NB4 (cell line): Measurements from ENCODE around the gene HJURP.
A peak's percentile ranks its signal among the peaks of the same experiment; 100 is the strongest.

Experiments
- DNase-seq: peaks from one replicate; pipeline ENCODE4 v3.0.0; 2010; ENCODE audit warnings: low read depth
- H3K4me3 ChIP-seq: one replicate; pipeline ENCODE4 v1.5.1; 2011; ENCODE audit warnings: mild to moderate bottlenecking, low read depth, low read length, moderate library complexity
- MYC ChIP-seq: IDR thresholded peaks from 2 replicates; pipeline ENCODE4 v1.6.1; 2011; ENCODE audit warnings: low read depth, low read length
- POLR2A ChIP-seq: IDR thresholded peaks from 2 replicates; pipeline ENCODE4 v1.6.1; 2011; ENCODE audit warnings: mild to moderate bottlenecking; ENCODE audit not compliant: insufficient read length; ENCODE audit errors: extremely low read depth
- TF ChIP-seq, protein P1 (sequence below): IDR thresholded peaks from one replicate; pipeline ENCODE4 v1.5.1; 2012; ENCODE audit warnings: low read depth, low read length
- TF ChIP-seq, protein P2 (sequence below): IDR thresholded peaks from 2 replicates; pipeline ENCODE4 v1.6.1; 2011; ENCODE audit warnings: low read depth, low read length

The HJURP gene

DNA sequence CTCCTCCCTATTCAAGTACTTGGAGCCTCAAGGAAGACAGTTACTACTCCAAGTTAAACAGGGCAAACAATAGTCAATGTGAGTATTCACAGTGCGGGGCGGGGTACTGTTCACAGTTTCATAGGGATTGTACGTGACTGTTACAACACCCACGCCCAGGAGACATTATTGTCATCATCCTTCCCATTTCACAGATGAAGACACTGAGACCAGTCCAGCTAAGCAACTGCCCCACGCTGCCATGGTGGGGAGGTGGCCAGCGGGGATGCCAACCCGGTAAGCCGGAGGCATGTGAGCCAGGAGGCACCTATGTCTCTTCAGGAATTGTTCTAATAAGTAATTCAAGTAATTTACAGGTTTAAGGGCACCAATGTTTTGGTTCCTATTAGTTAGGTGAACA, 982 bp downstream of the HJURP start:
- TF ChIP-seq MYC (no peak), POLR2A (no peak)
- TF ChIP-seq, protein P1, sequence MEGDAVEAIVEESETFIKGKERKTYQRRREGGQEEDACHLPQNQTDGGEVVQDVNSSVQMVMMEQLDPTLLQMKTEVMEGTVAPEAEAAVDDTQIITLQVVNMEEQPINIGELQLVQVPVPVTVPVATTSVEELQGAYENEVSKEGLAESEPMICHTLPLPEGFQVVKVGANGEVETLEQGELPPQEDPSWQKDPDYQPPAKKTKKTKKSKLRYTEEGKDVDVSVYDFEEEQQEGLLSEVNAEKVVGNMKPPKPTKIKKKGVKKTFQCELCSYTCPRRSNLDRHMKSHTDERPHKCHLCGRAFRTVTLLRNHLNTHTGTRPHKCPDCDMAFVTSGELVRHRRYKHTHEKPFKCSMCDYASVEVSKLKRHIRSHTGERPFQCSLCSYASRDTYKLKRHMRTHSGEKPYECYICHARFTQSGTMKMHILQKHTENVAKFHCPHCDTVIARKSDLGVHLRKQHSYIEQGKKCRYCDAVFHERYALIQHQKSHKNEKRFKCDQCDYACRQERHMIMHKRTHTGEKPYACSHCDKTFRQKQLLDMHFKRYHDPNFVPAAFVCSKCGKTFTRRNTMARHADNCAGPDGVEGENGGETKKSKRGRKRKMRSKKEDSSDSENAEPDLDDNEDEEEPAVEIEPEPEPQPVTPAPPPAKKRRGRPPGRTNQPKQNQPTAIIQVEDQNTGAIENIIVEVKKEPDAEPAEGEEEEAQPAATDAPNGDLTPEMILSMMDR = no peak
- TF ChIP-seq, protein P2, sequence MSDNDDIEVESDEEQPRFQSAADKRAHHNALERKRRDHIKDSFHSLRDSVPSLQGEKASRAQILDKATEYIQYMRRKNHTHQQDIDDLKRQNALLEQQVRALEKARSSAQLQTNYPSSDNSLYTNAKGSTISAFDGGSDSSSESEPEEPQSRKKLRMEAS = no peak
- peak overlapping the region; percentile 99 for H3K4me3 ChIP-seq
- DNase-seq = peak; percentile 28

DNA sequence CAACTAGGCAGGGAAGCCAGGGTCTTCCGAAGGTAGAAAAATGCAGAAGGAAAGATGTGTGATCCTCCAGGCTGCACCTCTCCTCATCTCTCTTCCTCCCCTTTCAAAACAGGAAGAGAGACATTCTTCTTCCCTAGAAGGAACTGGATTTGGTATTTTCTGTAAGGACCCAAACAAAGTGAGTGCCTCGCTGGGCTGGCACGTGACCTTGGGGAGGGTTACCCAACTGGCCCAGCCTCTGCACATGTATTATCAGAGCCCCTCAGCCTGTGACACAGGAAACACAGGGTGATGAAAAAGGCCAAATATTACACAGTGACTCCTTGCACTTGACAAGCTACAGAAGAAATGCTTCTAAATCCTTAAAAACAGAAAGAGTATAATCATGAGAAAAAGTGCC, 2.3 kb downstream of the HJURP start:
- peak overlapping the region; percentile 99 for H3K4me3 ChIP-seq

DNA sequence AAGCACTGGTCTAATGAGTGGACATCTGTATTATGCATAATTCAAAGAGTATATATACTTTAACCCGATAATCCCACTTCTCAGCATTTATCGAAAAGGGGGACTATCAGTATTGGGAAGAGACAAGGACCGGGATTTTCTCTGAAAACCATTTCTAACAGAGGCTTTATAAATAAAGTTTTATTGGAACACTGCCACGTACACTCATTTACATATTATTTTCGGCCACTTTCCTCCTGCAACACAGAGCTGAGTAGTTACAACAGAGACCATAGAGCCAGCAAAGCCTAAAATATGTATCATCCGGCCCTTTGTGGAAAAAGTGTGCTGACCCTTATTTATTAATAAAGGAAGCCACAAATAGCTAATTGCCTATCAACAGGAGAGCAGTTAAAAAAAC, 3.2 kb downstream of the HJURP start:
- no peak for TF ChIP-seq MYC
- TF ChIP-seq, protein P2 = no peak
- TF ChIP-seq POLR2A = no peak
- TF ChIP-seq, protein P1 = no peak
- H3K4me3 ChIP-seq = peak overlapping the region; percentile 6
- peak; percentile 2 for DNase-seq

More for the DNA sequence above, 2.3 kb downstream of the HJURP start:
- DNase-seq = peak; percentile 19
- TF ChIP-seq, protein P2 = no peak
- TF ChIP-seq POLR2A = no peak
- TF ChIP-seq, protein P1 = no peak
- no peak for TF ChIP-seq MYC

DNA sequence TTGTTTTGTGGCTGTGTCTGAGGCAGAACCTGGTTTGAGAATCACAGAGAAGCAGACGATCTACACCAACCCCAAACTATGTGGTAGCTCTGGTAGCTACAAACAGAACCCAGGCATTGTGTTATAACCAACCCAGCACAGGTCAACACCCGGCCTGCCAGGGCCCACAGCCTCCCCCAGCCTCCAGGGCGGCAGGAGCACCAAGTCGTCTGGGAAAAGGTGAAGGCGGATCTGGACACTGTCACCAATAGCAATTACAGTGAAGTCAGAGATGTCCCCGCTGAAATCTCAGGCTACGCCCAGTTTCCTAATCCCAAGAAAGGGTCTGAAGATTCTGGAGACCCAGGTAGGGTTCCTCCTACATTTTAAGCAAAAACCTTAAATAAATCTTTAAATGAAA, 3.6 kb downstream of the HJURP start:
- DNase-seq = no peak
- peak overlapping the region; percentile 6 for H3K4me3 ChIP-seq
- TF ChIP-seq, protein P1 = no peak
- TF ChIP-seq, protein P2 = no peak
- TF ChIP-seq MYC (no peak), POLR2A (no peak)

DNA sequence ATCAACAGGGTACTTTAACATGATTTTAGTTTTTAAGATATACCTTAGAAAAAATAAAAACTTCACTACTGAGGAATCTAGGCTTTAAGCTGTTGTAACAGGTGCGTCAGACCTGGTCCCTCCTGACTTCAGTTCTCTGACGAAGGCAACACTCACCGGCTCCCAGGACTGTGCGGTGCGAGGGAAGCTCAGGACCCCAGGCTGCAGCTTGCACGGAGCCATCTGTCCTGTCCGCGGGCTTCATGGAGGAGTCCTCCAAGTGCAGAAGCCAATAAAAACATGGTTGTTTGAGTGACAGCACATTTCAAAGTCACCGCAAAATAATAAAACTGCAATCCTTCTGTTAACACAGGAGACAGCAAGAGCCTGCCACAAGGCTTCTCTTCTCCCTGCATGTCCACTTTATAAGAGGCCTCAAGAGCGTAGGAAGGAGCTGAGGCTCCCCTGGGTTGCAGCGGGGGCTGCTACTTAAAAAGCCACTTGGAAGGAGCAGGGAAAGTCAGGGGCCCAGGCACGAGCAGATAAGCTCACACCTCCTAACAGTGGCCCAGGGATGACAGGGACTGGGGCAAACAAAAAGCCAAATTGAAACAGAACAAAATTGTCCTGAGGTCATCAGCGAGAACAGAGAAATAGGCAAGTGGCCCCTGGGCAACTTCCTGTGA, 4.6 kb downstream of the HJURP start:
- H3K4me3 ChIP-seq = no peak overlapping the region
- TF ChIP-seq, protein P1 = no peak
- TF ChIP-seq POLR2A = no peak
- TF ChIP-seq, protein P2 = no peak
- TF ChIP-seq MYC = no peak
- DNase-seq = peak; percentile 2
